ENCODE results near the gene ZNF136. TPM values are rescaled to one million over a fixed set of nuclear protein-coding genes. Genes with fewer than 3 reads are reported as not detected.

ZNF136 gene
- total RNA-seq, 1 donor from 2014 or later = 5.6 TPM

- intact Hi-C loops (cut with micrococcal nuclease) = no loop called here
- Histone ChIP-seq H3K4me1 (peaks cover 54% of the 10 kb centered on the region), H3K27me3 (ENCODE audit: low read depth) (no peaks in the 10 kb centered on the region), H3K9me3 (replicated peaks) (no peaks in the 10 kb centered on the region), H3K27ac (replicated peaks) (peak overlapping the region; percentile 97), H3K36me3 (peaks cover 7% of the 10 kb centered on the region), H3K4me3 (peak overlapping the region; percentile 98)
- DNase-seq = no peak
- TF ChIP-seq CTCF (IDR thresholded peaks at IDR 0.05; ENCODE audit: borderline replicate concordance) = no peak
Measured at GRCh38 chr19:12163826-12164225, 930 bp downstream of the ZNF136 start.

DNA sequence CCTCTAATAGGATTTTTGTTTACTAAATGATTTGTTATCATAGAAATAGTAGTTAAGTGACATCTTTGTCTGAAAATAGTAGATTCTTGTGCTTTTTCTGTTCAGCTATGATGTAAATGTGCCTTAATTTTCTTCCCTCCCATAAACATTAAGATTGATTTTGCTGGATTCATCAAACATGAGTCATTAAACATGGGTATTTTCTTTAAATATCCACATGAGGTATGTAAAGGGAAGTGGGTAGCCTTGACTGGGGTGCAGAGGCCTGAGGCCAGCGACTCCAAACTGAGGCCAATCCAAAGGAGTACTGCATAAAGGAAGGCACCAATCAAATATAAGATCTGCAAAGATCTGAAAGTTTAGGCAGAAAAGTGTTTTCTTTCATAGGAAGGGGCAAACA, 3.7 kb downstream of the ZNF136 start:
- H3K9me3 ChIP-seq (replicated peaks) = no peaks in the 10 kb centered on the region
- DNase-seq = no peak
- H3K36me3 ChIP-seq = peaks cover 30% of the 10 kb centered on the region
- intact Hi-C loops (cut with micrococcal nuclease) = no loop called here
- no peak overlapping the region for H3K4me3 ChIP-seq
- peaks cover 54% of the 10 kb centered on the region for H3K4me1 ChIP-seq
- H3K27ac ChIP-seq (replicated peaks) = peak overlapping the region; percentile 21
- no peak for TF ChIP-seq CTCF (IDR thresholded peaks at IDR 0.05; ENCODE audit: borderline replicate concordance)
- no peaks in the 10 kb centered on the region for H3K27me3 ChIP-seq (ENCODE audit: low read depth)

GRCh38 chr19:12180377-12180776, 17.5 kb downstream of the ZNF136 start:
- H3K27ac ChIP-seq (replicated peaks) = no peak overlapping the region
- peaks cover 28% of the 10 kb centered on the region for H3K9me3 ChIP-seq (replicated peaks)
- no peak overlapping the region for H3K4me3 ChIP-seq
- H3K27me3 ChIP-seq (ENCODE audit: low read depth) = no peaks in the 10 kb centered on the region
- peaks cover 45% of the 10 kb centered on the region for H3K36me3 ChIP-seq
- H3K4me1 ChIP-seq = no peaks in the 10 kb centered on the region
- TF ChIP-seq CTCF (IDR thresholded peaks at IDR 0.05; ENCODE audit: borderline replicate concordance) = no peak
- intact Hi-C loops (cut with micrococcal nuclease) = no loop called here
- DNase-seq = no peak

- Histone ChIP-seq H3K4me1 (no peaks in the 10 kb centered on the region), H3K36me3 (peaks cover 97% of the 10 kb centered on the region), H3K9me3 (replicated peaks) (peaks cover 95% of the 10 kb centered on the region), H3K27me3 (ENCODE audit: low read depth) (no peaks in the 10 kb centered on the region), H3K4me3 (no peak overlapping the region), H3K27ac (replicated peaks) (no peak overlapping the region)
- no peak for TF ChIP-seq CTCF (IDR thresholded peaks at IDR 0.05; ENCODE audit: borderline replicate concordance)
- no peak for DNase-seq
- intact Hi-C loops (cut with micrococcal nuclease) = no loop called here
Measured at GRCh38 chr19:12187625-12188024, 24.7 kb downstream of the ZNF136 start.

DNA sequence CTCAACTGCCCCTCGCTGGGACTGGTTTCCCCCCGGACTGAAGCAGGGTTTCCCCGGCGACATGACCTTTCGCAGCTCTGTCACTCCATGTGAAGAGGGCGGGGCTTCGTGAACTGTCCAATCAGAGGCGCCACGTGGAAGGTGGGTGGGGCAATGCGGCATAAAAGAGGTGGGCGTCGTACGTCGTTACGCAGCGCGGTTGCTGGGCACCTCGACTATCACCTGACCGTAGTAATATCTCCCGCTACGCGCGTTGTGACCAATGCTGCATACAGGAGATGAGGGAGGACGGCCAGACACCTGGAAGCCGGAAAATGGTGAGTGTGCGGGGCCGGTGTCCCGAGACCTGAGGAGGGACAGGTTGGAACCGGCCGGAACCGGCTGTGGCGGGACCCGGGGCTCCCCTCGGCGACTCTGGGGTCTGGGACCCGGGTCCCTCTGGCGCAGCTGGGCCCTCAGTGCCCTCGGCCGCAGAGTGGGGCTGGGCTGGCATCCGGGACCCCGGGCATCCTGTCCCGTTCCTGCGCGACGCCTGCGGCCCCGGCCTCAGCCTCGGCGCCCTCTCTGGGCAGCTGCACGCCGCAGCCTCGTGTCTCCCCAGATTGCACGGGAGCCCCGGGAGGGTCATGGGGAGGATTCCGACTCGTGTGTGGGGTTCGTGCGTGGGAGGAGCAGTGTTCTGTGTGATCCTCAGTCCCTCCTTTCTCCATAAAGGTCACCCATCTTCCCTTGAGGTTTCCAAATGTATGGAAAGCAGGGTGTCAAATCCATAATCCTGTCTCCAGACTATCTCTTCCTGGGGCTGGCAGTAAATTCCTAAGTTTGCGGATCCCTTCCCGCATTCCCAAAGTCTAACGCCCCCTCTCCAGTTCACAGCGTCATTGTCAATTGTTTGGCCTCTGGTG, 32.2 kb downstream of the ZNF136 start:
- DNase-seq = peak; percentile 87
- H3K27me3 ChIP-seq (ENCODE audit: low read depth) = no peaks in the 10 kb centered on the region
- H3K36me3 ChIP-seq = peaks cover 31% of the 10 kb centered on the region

More for the DNA sequence above, 32.2 kb downstream of the ZNF136 start:
- H3K27ac ChIP-seq (replicated peaks) = peak overlapping the region; percentile 79
- H3K4me1 ChIP-seq = peaks cover 21% of the 10 kb centered on the region
- peaks cover 53% of the 10 kb centered on the region for H3K9me3 ChIP-seq (replicated peaks)
- no peak for TF ChIP-seq CTCF (IDR thresholded peaks at IDR 0.05; ENCODE audit: borderline replicate concordance)
- intact Hi-C loops (cut with micrococcal nuclease) = no loop called here
- H3K4me3 ChIP-seq = peak overlapping the region; percentile 83
